ENCODE data around the gene FFAR4.

The FFAR4 gene

DNA sequence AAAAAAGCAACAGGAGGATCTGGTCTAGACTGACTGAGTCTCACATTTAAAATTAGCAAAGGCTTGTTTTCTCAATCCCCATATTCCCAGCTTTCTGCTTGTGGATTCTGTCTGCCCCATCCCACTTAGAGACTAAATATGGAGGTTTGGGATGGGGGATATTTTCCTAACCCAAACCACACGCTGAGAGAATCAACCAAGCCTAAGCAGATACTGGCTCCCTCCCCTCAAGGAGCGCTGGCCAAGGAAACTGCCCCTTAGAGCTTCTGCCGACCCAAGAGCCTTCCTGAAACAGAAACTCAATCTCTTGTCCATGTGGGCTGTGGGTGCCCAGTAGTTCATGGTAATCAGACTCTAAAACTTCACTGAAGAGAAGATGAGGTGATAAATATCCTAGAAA, 3.9 kb downstream of the FFAR4 start:
- DNase-seq (ENCODE audit: low read depth) = no peak
- TF ChIP-seq, protein P1, sequence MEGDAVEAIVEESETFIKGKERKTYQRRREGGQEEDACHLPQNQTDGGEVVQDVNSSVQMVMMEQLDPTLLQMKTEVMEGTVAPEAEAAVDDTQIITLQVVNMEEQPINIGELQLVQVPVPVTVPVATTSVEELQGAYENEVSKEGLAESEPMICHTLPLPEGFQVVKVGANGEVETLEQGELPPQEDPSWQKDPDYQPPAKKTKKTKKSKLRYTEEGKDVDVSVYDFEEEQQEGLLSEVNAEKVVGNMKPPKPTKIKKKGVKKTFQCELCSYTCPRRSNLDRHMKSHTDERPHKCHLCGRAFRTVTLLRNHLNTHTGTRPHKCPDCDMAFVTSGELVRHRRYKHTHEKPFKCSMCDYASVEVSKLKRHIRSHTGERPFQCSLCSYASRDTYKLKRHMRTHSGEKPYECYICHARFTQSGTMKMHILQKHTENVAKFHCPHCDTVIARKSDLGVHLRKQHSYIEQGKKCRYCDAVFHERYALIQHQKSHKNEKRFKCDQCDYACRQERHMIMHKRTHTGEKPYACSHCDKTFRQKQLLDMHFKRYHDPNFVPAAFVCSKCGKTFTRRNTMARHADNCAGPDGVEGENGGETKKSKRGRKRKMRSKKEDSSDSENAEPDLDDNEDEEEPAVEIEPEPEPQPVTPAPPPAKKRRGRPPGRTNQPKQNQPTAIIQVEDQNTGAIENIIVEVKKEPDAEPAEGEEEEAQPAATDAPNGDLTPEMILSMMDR (IDR thresholded peaks at IDR 0.05; ENCODE audit: control insufficient read depth, extremely low read depth, insufficient read depth) = no peak
- H3K4me3 ChIP-seq (ENCODE audit: low read depth, low read length) = no peak overlapping the region

DNA sequence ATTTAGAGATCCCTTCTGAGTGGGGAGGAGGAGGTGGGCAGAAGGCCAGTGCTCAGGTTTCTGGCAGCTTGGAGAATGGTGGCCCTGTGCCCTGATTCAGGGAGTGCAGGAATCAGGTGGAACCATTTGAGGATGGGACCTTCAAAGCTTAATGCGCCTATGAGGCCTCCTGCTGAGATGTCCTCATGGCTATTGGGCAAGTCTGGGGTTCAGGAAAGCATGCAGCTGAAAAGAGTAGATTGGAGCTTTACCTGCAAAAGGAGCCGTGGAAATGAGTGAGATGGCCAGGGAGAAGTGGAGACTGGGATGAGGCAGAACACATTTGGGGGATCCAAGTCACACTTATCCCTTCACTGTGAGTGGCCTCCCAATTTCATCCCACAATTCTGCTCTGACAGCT, 6.1 kb downstream of the FFAR4 start:
- TF ChIP-seq, protein P1 (IDR thresholded peaks at IDR 0.05; ENCODE audit: control insufficient read depth, extremely low read depth, insufficient read depth) = no peak
- H3K4me3 ChIP-seq (ENCODE audit: low read depth, low read length) = no peak overlapping the region
- DNase-seq (ENCODE audit: low read depth) = no peak

DNA sequence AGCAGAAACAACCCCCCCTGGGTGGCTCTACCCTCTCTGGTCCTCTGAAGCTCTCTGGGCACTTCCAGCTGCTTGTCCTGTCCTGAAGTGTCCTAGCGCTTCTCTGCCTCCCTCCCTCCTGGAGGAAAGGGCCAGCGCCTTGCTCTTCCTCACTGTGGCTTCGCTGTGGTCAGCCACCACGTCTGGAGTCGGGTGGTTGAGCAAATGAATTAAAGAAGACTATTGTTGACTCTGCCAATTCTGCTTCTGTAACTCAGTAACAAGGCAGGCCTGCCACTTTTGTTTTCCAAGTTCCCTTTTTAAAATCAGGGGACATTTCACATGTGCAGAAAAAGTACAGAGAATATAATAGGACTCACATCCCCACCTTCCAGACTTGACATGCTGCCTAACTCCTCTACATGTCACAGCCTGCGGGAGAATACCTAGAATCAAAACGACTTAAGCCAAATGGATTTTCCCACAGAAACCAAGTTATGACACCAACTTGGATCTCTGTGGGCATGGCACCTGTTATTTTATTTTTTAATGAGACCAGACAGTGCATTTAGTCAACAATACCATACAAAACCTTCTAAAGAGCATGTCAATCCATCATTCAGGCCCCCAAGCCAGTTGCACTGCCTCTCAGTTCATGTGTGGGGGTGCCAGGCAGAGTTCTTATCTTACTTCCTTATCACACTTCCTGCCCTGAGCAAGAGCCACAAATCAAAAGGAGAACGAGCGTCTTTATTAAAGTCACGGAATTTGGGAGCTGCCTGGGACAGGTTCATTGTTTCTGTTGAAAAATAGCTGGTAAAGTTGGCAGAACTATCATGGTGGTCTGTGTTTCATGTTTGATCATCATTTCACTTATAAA, 6.8 kb downstream of the FFAR4 start:
- no peak for DNase-seq (ENCODE audit: low read depth)
- TF ChIP-seq, protein P1 (IDR thresholded peaks at IDR 0.05; ENCODE audit: control insufficient read depth, extremely low read depth, insufficient read depth) = no peak
- no peak overlapping the region for H3K4me3 ChIP-seq (ENCODE audit: low read depth, low read length)

DNA sequence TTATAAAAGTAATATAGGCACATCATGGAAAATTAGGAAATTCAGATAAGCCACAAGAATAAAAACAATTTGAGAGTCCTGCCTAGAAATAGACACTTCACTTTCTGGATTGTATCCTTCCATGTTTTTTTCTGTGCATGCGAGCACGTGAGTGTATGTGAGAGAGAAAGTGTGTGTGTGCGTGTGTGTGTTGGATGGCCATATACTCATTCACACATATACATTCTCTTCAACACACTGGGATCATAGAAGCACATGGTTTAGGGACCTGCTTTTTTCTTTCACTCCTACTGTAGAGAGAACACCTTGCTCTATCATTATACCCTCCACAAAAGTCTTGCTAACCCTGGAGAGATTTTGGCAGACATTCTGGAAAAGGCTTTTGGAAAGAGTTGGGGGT, 7.5 kb downstream of the FFAR4 start:
- H3K4me3 ChIP-seq (ENCODE audit: low read depth, low read length) = no peak overlapping the region
- TF ChIP-seq, protein P1 (IDR thresholded peaks at IDR 0.05; ENCODE audit: control insufficient read depth, extremely low read depth, insufficient read depth) = no peak
- DNase-seq (ENCODE audit: low read depth) = no peak

DNA sequence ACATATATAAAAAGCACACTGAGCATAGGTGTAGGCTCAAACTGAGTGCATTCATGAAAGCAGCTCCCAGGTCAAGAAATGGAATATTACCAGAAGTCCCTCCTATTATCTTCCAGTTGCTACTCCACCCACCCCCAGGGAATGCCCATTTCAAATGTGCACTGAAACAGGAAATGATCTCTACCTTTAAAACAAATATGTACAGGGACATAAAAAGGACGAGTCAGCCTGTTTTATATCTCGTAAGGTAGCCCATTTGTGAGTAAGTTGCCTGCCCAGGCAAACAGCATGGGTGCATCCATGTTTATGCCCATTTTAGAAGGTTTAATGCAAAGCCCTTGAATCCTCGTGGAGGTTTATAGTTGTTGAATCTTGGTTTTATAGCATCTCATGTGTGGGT, 10.4 kb downstream of the FFAR4 start:
- H3K4me3 ChIP-seq (ENCODE audit: low read depth, low read length) = no peak overlapping the region
- DNase-seq (ENCODE audit: low read depth) = peak; percentile 84

DNA sequence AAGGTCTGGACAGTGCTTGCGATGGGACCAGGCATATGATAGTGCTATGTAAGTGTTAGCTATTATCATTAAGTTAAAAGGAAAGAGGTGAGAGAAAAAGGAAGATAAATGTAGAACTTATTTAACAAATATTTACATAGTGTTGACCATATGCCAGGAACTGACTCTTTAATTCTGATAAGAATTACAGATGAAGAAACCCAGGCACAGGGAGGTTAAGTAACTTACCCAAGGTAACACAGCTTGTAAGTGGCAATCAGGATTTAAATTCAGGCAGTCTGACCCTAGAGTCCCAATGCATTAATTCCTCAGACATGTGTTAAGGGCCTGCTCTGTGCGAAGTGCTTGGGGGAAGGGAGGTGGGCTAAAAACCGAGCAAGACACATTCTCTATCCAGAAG, 11.1 kb downstream of the FFAR4 start:
- TF ChIP-seq, protein P1 (IDR thresholded peaks at IDR 0.05; ENCODE audit: control insufficient read depth, extremely low read depth, insufficient read depth) = no peak
- no peak overlapping the region for H3K4me3 ChIP-seq (ENCODE audit: low read depth, low read length)
- DNase-seq (ENCODE audit: low read depth) = peak; percentile 53

More for the DNA sequence above, 10.4 kb downstream of the FFAR4 start:
- TF ChIP-seq, protein P1 (IDR thresholded peaks at IDR 0.05; ENCODE audit: control insufficient read depth, extremely low read depth, insufficient read depth) = no peak

DNA sequence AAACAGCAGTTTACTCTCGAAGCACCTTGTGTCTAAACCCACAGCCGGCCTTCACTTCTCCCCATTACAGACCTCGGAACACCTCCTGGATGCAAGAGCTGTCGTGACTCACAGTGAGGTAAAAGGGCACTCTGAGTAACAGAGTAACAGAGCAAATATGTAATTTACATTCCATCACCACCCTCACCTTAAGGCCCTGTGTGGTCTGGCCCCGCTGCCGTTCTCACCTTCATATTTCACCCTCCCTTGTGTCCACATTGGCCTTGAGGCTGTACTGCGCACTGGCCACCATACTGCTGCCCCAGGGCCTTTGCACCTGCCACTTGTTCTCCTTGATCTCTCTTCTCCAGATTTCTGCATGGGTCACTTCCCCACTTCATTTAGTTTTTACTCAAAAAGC, 12.6 kb downstream of the FFAR4 start:
- TF ChIP-seq, protein P1 (IDR thresholded peaks at IDR 0.05; ENCODE audit: control insufficient read depth, extremely low read depth, insufficient read depth) = no peak
- H3K4me3 ChIP-seq (ENCODE audit: low read depth, low read length) = no peak overlapping the region
- DNase-seq (ENCODE audit: low read depth) = no peak

Measured in LNCaP clone FGC (cell line).